HFF-Myc (cell line): Measurements from ENCODE around the gene TUBA1A.
"Not testable (repeated sequence)": the region's sequence is repeated elsewhere in the genome, so short reads cannot be mapped to it uniquely, and the experiment has no call there.

Source experiments
- DNase-seq: peaks from one replicate; pipeline ENCODE4 v3.0.0-alpha.2; 2011; ENCODE audit warnings: low read depth; ENCODE audit errors: extremely low read depth
- H3K4me3 ChIP-seq: replicated peaks from 2 replicates; pipeline ENCODE4 v1.5.1; 2011; ENCODE audit warnings: low read depth, mild to moderate bottlenecking, control low read depth, low read length
- CTCF ChIP-seq: IDR thresholded peaks from 2 replicates; pipeline ENCODE4 v1.5.1; 2012; ENCODE audit warnings: mild to moderate bottlenecking, low read depth, low read length, control low read depth; ENCODE audit errors: missing control alignments

TUBA1A gene

GRCh38 chr12:49220972-49221371 is 32.1 kb upstream of the TUBA1A start:
- TF ChIP-seq CTCF: no peak
- H3K4me3 ChIP-seq: no peak overlapping the region
- no peak for DNase-seq

- no peak for TF ChIP-seq CTCF
- H3K4me3 ChIP-seq: no peak overlapping the region
- DNase-seq: no peak
These were observed 30.6 kb upstream of the TUBA1A start for GRCh38 chr12:49219417-49220026.

- no peak overlapping the region for H3K4me3 ChIP-seq
- no peak for DNase-seq
- no peak for TF ChIP-seq CTCF
These were observed 23.7 kb upstream of the TUBA1A start for GRCh38 chr12:49212572-49212971.

GRCh38 chr12:49210703-49211102 is 21.8 kb upstream of the TUBA1A start:
- not testable (repeated sequence) for H3K4me3 ChIP-seq, DNase-seq

GRCh38 chr12:49208676-49209075 is 19.8 kb upstream of the TUBA1A start:
- DNase-seq: no peak

GRCh38 chr12:49208146-49208545 is 19.3 kb upstream of the TUBA1A start:
- no peak overlapping the region for H3K4me3 ChIP-seq
- DNase-seq: no peak
- TF ChIP-seq CTCF: no peak

More at GRCh38 chr12:49208676-49209075, 19.8 kb upstream of the TUBA1A start:
- no peak overlapping the region for H3K4me3 ChIP-seq
- no peak for TF ChIP-seq CTCF

GRCh38 chr12:49206389-49206788 is 17.5 kb upstream of the TUBA1A start:
- DNase-seq: no peak
- no peak for TF ChIP-seq CTCF
- no peak overlapping the region for H3K4me3 ChIP-seq
